HepG2 (cell line): ENCODE results near the gene CTNNA1. TPM values are rescaled to one million over a fixed set of nuclear protein-coding genes. Genes with fewer than 3 reads are reported as not detected.

Source experiments
- polyA plus RNA-seq, 8 experiments: library from polyadenylated mRNA; depleted of rRNA in 3 of 8; stranded (reverse) in 7 of 8; unstranded in 1 of 8; fragments of >200 nt; fragmentation: Illumina TruSeq in 4 of 8; extraction: Trizol in 4 of 8; gene quantifications; 2 replicates each; pipeline versions ENCODE4 v1.2.1 to v1.2.3, GENCODE V29; 2011 to 2016; ENCODE audit warnings: low read depth in 4 of 8, missing spikeins in 1 of 8, mixed read lengths in 1 of 8; ENCODE audit not compliant: insufficient read depth in 1 of 8
- total RNA-seq, 5 experiments: library from RNA; depleted of rRNA; stranded (reverse); fragments of >200 nt; fragmentation: Illumina TruSeq; extraction: Trizol; gene quantifications; 2 replicates each; pipeline ENCODE4 v1.2.3, GENCODE V29; 2016; ENCODE audit warnings: low read depth in 1 of 5

The CTNNA1 gene
- total and polyA plus RNA-seq, 2 of the 13 experiments (the other 11 are each of a cell fraction or from before 2014, with no cell fraction given): 66.8 to 162 TPM

Other genes starting within 250 kb of the CTNNA1 start
- gene ETF1, start 210.2 kb upstream of the CTNNA1 start, total RNA-seq (2016; rRNA removed; fragmentation: Illumina TruSeq; extraction: Trizol): 184 and 270 TPM in 2 replicates
- gene ETF1, start 210.2 kb upstream of the CTNNA1 start, polyA plus RNA-seq (2011; rRNA removed): 45.3 and 52.1 TPM in 2 replicates
- 478 and 735 TPM in 2 replicates for gene HSPA9, start 178.0 kb upstream of the CTNNA1 start, total RNA-seq (2016; rRNA removed; fragmentation: Illumina TruSeq; extraction: Trizol)
- 165 and 187 TPM in 2 replicates for gene HSPA9, start 178.0 kb upstream of the CTNNA1 start, polyA plus RNA-seq (2011; rRNA removed)
- not detected in 2 replicates for gene LRRTM2, start 121.9 kb downstream of the CTNNA1 start, total RNA-seq (2016; rRNA removed; fragmentation: Illumina TruSeq; extraction: Trizol)
- not detected in 2 replicates for gene LRRTM2, start 121.9 kb downstream of the CTNNA1 start, polyA plus RNA-seq (2011; rRNA removed)